Bone marrow (tissue), 2 donors: ENCODE results near the gene RNF141.

ENCODE experiments used
- DNase-seq, 2 donors: peaks; one replicate each; lab custom pipeline; 2025; lab: John Stamatoyannopoulos, UW

Gene RNF141

GRCh38 chr11:10522921-10523320 is 18.1 kb downstream of the RNF141 start:
- no peak for DNase-seq

- no peak for DNase-seq
Measured at GRCh38 chr11:10522276-10522675, 18.7 kb downstream of the RNF141 start.

GRCh38 chr11:10520562-10520961 is 20.4 kb downstream of the RNF141 start:
- no peak for DNase-seq

- no peak for DNase-seq
Measured at GRCh38 chr11:10519630-10520029, 21.4 kb downstream of the RNF141 start.

GRCh38 chr11:10518891-10519290 is 22.1 kb downstream of the RNF141 start:
- no peak for DNase-seq

GRCh38 chr11:10518123-10518522 is 22.9 kb downstream of the RNF141 start:
- DNase-seq = no peak

- no peak for DNase-seq
Measured at GRCh38 chr11:10515418-10515817, 25.6 kb downstream of the RNF141 start.

GRCh38 chr11:10514709-10515108 is 26.3 kb downstream of the RNF141 start:
- DNase-seq = no peak

GRCh38 chr11:10514202-10514601 is 26.8 kb downstream of the RNF141 start:
- peak in 1 of 2 donors; percentile 6 for DNase-seq

- DNase-seq = no peak
Measured at GRCh38 chr11:10511181-10511621, 29.8 kb downstream of the RNF141 start.

GRCh38 chr11:10506008-10506370 is 35.0 kb downstream of the RNF141 start:
- DNase-seq = no peak

- DNase-seq = no peak
Measured at GRCh38 chr11:10505278-10506007, 35.5 kb downstream of the RNF141 start.

GRCh38 chr11:10504490-10504889 is 36.5 kb downstream of the RNF141 start:
- DNase-seq = no peak

GRCh38 chr11:10503777-10504480 is 37.1 kb downstream of the RNF141 start:
- no peak for DNase-seq

GRCh38 chr11:10503221-10503620 is 37.8 kb downstream of the RNF141 start:
- peak in 1 of 2 donors; percentile 10 for DNase-seq

GRCh38 chr11:10502770-10503169 is 38.2 kb downstream of the RNF141 start:
- no peak for DNase-seq

GRCh38 chr11:10502065-10502680 is 38.8 kb downstream of the RNF141 start:
- DNase-seq = no peak

- no peak for DNase-seq
Measured at GRCh38 chr11:10500757-10501684, 40.0 kb downstream of the RNF141 start.

- DNase-seq = no peak
Measured at GRCh38 chr11:10499874-10500601, 40.9 kb downstream of the RNF141 start.

GRCh38 chr11:10499452-10499851 is 41.5 kb downstream of the RNF141 start:
- DNase-seq = no peak
